GM21526 (cell line): ENCODE measurements around the gene HERC6.
"Not testable (repeated sequence)": the region's sequence is repeated elsewhere in the genome, so short reads cannot be mapped to it uniquely, and the experiment has no call there.

Experiments used
- ATAC-seq: cut with Tn5 transposase; IDR thresholded peaks from one replicate; pipeline ENCODE4 v1.9.1; 2021; ENCODE audit warnings: moderate library complexity; ENCODE audit not compliant: unreplicated experiment, low FRiP score

The HERC6 gene

GRCh38 chr4:88443486-88443885, 64.8 kb downstream of the HERC6 start:
- ATAC-seq, result no peak

GRCh38 chr4:88445252-88445651, 66.6 kb downstream of the HERC6 start:
- no peak for ATAC-seq

GRCh38 chr4:88446124-88446523, 67.5 kb downstream of the HERC6 start:
- ATAC-seq, result no peak

GRCh38 chr4:88447371-88448095, 68.9 kb downstream of the HERC6 start:
- no peak for ATAC-seq

GRCh38 chr4:88448211-88448765, 69.6 kb downstream of the HERC6 start:
- ATAC-seq, result not testable (repeated sequence)

GRCh38 chr4:88448889-88449288, 70.2 kb downstream of the HERC6 start:
- no peak for ATAC-seq

GRCh38 chr4:88449290-88449689, 70.6 kb downstream of the HERC6 start:
- ATAC-seq, result no peak

GRCh38 chr4:88451205-88451604, 72.6 kb downstream of the HERC6 start:
- no peak for ATAC-seq

GRCh38 chr4:88452912-88453311, 74.3 kb downstream of the HERC6 start:
- no peak for ATAC-seq

- ATAC-seq, result peak; percentile 93
These were observed 78.1 kb downstream of the HERC6 start, which contains the start of gene HERC5 for GRCh38 chr4:88456670-88457306. TSS of gene HERC5 (plus strand) at chr4:88457119. CDS start at chr4:88457270, 151 bp downstream.

GRCh38 chr4:88457307-88458103, 78.9 kb downstream of the HERC6 start:
- ATAC-seq, result peak; percentile 40

GRCh38 chr4:88458104-88458740, 79.6 kb downstream of the HERC6 start:
- ATAC-seq, result no peak

GRCh38 chr4:88465653-88466192, 87.1 kb downstream of the HERC6 start:
- ATAC-seq, result no peak

- ATAC-seq, result no peak
These were observed 88.7 kb downstream of the HERC6 start for GRCh38 chr4:88467392-88467791.

- ATAC-seq, result no peak
These were observed 98.7 kb downstream of the HERC6 start for GRCh38 chr4:88477229-88477860.

- ATAC-seq, result no peak
These were observed 99.6 kb downstream of the HERC6 start for GRCh38 chr4:88478247-88478646.

GRCh38 chr4:88481537-88481936, 102.9 kb downstream of the HERC6 start:
- ATAC-seq, result no peak

GRCh38 chr4:88489100-88489761, 110.6 kb downstream of the HERC6 start:
- no peak for ATAC-seq
